Measurements from ENCODE around the gene PTMS. TPM values are rescaled to one million over a fixed set of nuclear protein-coding genes. Genes with fewer than 3 reads are reported as not detected.

PTMS gene
- total RNA-seq, 1 experiment from 2014 or later, result 422 TPM

GRCh38 chr12:6792522-6793201, 26.5 kb downstream of the PTMS start:
- no peak for DNase-seq
- H3K9ac ChIP-seq (ENCODE audit: extremely low read depth, insufficient read length, low read length), result no peak overlapping the region
- no peak overlapping the region for H2BK5ac ChIP-seq (ENCODE audit: insufficient read length, low read length)
- Mint-ChIP-seq H3K27ac (no peak overlapping the region), H3K27me3 (ENCODE audit: low read depth) (peaks cover 41% of the 10 kb centered on the region), H3K4me1 (peaks cover 16 to 26% of the 10 kb centered on the region in 2 experiments), H3K9me3 (no peaks in the 10 kb centered on the region), H3K4me3 (no peak overlapping the region), H3K36me3 (ENCODE audit: insufficient read depth in 1 of 3, low read depth in 3 of 3) (no peaks in the 10 kb centered on the region; a peak in 1 of 7 replicates)
- no peak overlapping the region for H3K27ac ChIP-seq (ENCODE audit: insufficient read length, low read depth, low read length)
- H2AK5ac ChIP-seq (ENCODE audit: insufficient read length, low read length), result no peak overlapping the region
- no peak overlapping the region for H2BK15ac ChIP-seq (ENCODE audit: low read depth, low read length)
- no peak overlapping the region for H3K4ac ChIP-seq (ENCODE audit: low read depth, low read length)
- WGBS (ENCODE audit: extremely low coverage, insufficient read length, low lambda C conversion rate), result no CpG with 5 or more reads among the region's 12 CpGs
- no peak overlapping the region for H3K18ac ChIP-seq (ENCODE audit: insufficient read length, low read depth, low read length)
- no peak overlapping the region for H4K8ac ChIP-seq (replicated peaks; ENCODE audit: insufficient read length, low read depth, low read length)
- H3K23me2 ChIP-seq (ENCODE audit: insufficient read length, low read depth, low read length, poor library complexity, severe bottlenecking), result no peaks in the 10 kb centered on the region
- TF ChIP-seq CTCF (conservative IDR thresholded peaks at IDR 0.05), result no peak
- no peaks in the 10 kb centered on the region for H4K20me1 ChIP-seq (ENCODE audit: control insufficient read depth, insufficient read depth, insufficient read length)
- H3K79me1 ChIP-seq (ENCODE audit: insufficient read depth, low read depth, low read length, poor library complexity, severe bottlenecking), result no peaks in the 10 kb centered on the region
- H3K27me3 ChIP-seq (ENCODE audit: insufficient read depth, low read length), result no peaks in the 10 kb centered on the region; the same call in 1 of the 2 replicates
- no peaks in the 10 kb centered on the region for H3K9me3 ChIP-seq (ENCODE audit: control insufficient read depth, low read depth, low read length)
- no peak overlapping the region for H3K56ac ChIP-seq (ENCODE audit: insufficient read length, low read depth, low read length)
- no peak overlapping the region for H4K5ac ChIP-seq (ENCODE audit: insufficient read length, low read depth, low read length)
- H3K4me2 ChIP-seq (ENCODE audit: insufficient read depth, insufficient read length, low read length), result no peak overlapping the region
- H4K91ac ChIP-seq (ENCODE audit: insufficient read length, low read depth, low read length), result no peak overlapping the region
- H3K4me1 ChIP-seq (ENCODE audit: insufficient read depth, low read length), result 0 out of 2 replicates have a peak, but pooled peaks cover 3% of the 10 kb centered on the region
- H2BK12ac ChIP-seq (ENCODE audit: insufficient read length, low read depth, low read length), result no peak overlapping the region
- H3T11ph ChIP-seq (ENCODE audit: low read length), result no peak overlapping the region
- H2BK120ac ChIP-seq (ENCODE audit: low read depth, low read length, poor library complexity, severe bottlenecking), result no peak overlapping the region
- no peak overlapping the region; the same call in 1 of the 2 replicates for H3K14ac ChIP-seq (ENCODE audit: insufficient read depth, low read length)
- no peak overlapping the region for H3K23ac ChIP-seq (ENCODE audit: insufficient read length, low read depth, low read length)
- no peak overlapping the region for H2AFZ ChIP-seq (ENCODE audit: low read length)
- H3K79me2 ChIP-seq (ENCODE audit: insufficient read depth, low read length), result no peaks in the 10 kb centered on the region
- no peak overlapping the region for H2BK20ac ChIP-seq (ENCODE audit: low read depth, low read length, poor library complexity, severe bottlenecking)
